Measurements from ENCODE around the gene ZNF574. TPM values are rescaled to one million over a fixed set of nuclear protein-coding genes. Genes with fewer than 3 reads are reported as not detected.

Gene ZNF574
- total RNA-seq, 1 donor from 2014 or later: 26.5 TPM

DNA sequence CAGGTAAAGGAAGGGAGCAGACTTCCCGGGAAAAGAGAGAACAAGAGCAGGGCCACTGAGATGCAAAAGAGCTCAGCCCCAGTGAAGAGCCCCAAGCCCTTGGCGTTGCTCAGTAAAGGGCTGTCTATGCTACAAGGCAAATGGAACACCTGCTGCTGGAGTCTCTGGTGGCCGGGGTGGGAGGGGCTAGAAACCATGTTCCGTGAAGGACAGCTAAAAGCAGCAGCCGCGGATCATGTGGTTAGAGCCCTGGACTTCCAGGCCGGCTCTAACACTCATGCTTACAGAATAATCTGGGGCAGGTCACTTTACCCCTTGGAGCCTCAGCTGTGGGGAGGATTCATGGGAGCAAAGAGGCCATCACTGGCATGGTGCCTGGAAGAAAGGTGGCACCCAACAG lies 38.4 kb downstream of the ZNF574 start:
- intact Hi-C loops (cut with DNase I): no loop called here
- H3K27me3 ChIP-seq: no peaks in the 10 kb centered on the region
- no peak for TF ChIP-seq POLR2AphosphoS5 (IDR thresholded peaks at IDR 0.05; ENCODE audit: insufficient read depth in 1 of 2, low read depth in 1 of 2)
- TF ChIP-seq, protein P1, sequence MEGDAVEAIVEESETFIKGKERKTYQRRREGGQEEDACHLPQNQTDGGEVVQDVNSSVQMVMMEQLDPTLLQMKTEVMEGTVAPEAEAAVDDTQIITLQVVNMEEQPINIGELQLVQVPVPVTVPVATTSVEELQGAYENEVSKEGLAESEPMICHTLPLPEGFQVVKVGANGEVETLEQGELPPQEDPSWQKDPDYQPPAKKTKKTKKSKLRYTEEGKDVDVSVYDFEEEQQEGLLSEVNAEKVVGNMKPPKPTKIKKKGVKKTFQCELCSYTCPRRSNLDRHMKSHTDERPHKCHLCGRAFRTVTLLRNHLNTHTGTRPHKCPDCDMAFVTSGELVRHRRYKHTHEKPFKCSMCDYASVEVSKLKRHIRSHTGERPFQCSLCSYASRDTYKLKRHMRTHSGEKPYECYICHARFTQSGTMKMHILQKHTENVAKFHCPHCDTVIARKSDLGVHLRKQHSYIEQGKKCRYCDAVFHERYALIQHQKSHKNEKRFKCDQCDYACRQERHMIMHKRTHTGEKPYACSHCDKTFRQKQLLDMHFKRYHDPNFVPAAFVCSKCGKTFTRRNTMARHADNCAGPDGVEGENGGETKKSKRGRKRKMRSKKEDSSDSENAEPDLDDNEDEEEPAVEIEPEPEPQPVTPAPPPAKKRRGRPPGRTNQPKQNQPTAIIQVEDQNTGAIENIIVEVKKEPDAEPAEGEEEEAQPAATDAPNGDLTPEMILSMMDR (IDR thresholded peaks at IDR 0.05): no peak
- no peak for TF ChIP-seq POLR2A (IDR thresholded peaks at IDR 0.05)
- H3K4me3 ChIP-seq: no peak overlapping the region
- no peaks in the 10 kb centered on the region for H3K9me3 ChIP-seq
- no peak overlapping the region for H3K27ac ChIP-seq
- DNase-seq (ENCODE audit: extremely low spot score in 2 of 2): no peak
- H3K36me3 ChIP-seq: no peaks in the 10 kb centered on the region
- peaks cover 5% of the 10 kb centered on the region for H3K4me1 ChIP-seq

DNA sequence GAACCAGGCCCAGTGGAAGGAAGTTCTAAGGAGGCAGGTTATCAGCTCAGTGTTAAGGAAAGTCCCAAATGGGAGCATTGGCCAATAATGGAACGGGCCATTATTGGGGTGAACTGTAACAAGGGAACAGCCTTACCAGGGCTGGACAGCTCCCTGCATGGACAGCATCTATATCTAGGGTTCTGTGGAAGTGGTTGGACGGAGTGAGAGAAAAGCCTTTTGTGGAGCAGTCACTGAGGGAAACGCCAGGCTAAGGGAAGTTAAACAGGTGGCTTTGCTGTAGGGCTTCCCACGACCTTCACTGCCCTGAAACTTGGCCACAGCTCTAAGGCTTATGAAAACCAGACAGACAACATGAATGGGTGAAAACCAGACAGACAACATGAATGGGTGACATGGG lies 39.3 kb downstream of the ZNF574 start:
- no peak for DNase-seq (ENCODE audit: extremely low spot score in 2 of 2)
- no peaks in the 10 kb centered on the region for H3K36me3 ChIP-seq
- H3K27ac ChIP-seq: no peak overlapping the region
- intact Hi-C loops (cut with DNase I): no loop called here
- peaks cover 5% of the 10 kb centered on the region for H3K4me1 ChIP-seq
- no peaks in the 10 kb centered on the region for H3K9me3 ChIP-seq
- no peak overlapping the region for H3K4me3 ChIP-seq
- H3K27me3 ChIP-seq: no peaks in the 10 kb centered on the region
- no peak for TF ChIP-seq POLR2A (IDR thresholded peaks at IDR 0.05)
- TF ChIP-seq, protein P1 (IDR thresholded peaks at IDR 0.05): no peak
- TF ChIP-seq POLR2AphosphoS5 (IDR thresholded peaks at IDR 0.05; ENCODE audit: insufficient read depth in 1 of 2, low read depth in 1 of 2): no peak

DNA sequence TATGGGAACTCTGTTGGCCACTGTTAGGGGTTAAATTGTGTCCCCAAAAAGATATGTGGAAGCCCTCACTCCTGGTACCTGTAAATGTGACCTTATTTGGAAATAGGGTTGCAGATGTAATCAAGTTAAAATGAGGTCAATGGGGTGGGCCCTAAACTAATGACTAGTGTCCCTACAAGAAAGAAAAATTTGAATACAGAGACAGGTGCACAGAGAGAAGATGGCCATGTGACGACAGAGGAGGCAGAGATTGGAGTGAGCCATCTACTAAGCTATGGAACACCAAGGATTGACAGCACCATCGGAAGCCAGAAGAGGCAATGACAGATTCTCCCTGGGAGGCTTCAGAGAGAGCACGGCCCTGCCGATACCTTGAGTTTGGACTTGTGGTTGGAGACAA lies 39.7 kb downstream of the ZNF574 start:
- no peak overlapping the region for H3K4me3 ChIP-seq
- no peaks in the 10 kb centered on the region for H3K36me3 ChIP-seq
- peaks cover 5% of the 10 kb centered on the region for H3K4me1 ChIP-seq
- H3K9me3 ChIP-seq: no peaks in the 10 kb centered on the region
- no peaks in the 10 kb centered on the region for H3K27me3 ChIP-seq
- H3K27ac ChIP-seq: no peak overlapping the region
- DNase-seq (ENCODE audit: extremely low spot score in 2 of 2): no peak
- intact Hi-C loops (cut with DNase I): no loop called here
- TF ChIP-seq POLR2AphosphoS5 (IDR thresholded peaks at IDR 0.05; ENCODE audit: insufficient read depth in 1 of 2, low read depth in 1 of 2): no peak

DNA sequence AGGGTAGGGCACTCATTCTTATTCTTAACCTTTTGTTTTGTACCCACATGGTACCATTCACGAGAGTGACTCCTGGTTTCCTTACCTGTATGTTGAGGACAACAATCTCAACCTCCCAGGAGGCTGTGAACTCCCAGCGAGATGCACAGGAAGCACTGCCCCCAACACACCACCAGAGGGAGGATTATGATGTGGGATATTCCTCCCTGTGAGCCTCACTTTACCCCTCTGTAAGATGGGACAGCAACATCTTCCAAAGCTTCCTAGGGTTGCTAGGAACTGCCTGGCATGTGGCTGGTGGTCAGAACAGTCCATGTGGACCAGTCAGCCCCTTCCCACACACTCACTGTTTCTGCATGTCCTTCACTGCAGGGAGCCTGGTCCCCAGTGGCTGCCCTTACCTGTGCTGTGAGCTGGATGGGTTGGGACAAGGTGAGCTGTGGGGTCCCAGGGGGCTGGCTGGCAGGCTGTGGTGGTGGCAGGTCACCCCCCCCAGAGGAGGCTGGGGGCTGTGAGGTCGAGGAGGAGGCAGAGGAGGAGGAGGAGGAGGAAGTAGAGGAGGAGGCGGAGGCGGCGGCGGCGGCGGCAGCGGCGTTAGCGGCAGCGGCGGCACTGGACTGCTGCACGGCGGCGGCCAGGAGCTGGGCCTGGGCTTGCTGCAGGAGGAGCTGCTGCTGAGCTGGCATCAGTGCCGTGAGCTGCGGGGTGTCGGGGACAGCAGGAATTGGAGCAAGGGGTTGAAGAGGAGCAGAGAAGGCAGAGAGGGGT lies 40.5 kb downstream of the ZNF574 start:
- Histone ChIP-seq H3K4me3 (no peak overlapping the region), H3K27ac (no peak overlapping the region), H3K27me3 (no peaks in the 10 kb centered on the region), H3K4me1 (peaks cover 5% of the 10 kb centered on the region), H3K36me3 (no peaks in the 10 kb centered on the region), H3K9me3 (no peaks in the 10 kb centered on the region)
- intact Hi-C loops (cut with DNase I): no loop called here
- TF ChIP-seq, protein P1 (IDR thresholded peaks at IDR 0.05): no peak
- no peak for TF ChIP-seq POLR2A (IDR thresholded peaks at IDR 0.05)
- TF ChIP-seq POLR2AphosphoS5 (IDR thresholded peaks at IDR 0.05; ENCODE audit: insufficient read depth in 1 of 2, low read depth in 1 of 2): no peak
- no peak for DNase-seq (ENCODE audit: extremely low spot score in 2 of 2)

DNA sequence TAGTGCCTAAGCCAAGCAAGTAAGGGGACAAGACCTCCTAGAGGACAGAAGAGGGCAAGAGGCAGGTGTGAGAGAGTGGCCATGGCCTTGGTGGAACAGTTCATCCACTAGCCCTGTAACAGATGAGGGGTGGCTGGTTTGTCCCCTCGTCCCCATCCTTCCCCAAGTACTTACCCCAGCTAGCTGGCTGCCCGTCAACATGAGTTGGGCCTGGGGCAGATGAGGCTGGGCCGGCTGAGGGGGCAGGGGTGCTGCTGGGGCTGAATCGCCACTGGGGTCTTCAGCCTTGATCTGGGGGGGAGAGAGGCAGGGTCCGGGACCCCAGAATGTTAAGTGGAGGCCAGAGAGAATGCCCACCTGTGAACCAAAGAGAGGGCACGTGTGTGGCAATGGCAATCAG lies 41.1 kb downstream of the ZNF574 start:
- no peak for DNase-seq (ENCODE audit: extremely low spot score in 2 of 2)
- Histone ChIP-seq H3K36me3 (no peaks in the 10 kb centered on the region), H3K9me3 (no peaks in the 10 kb centered on the region), H3K27ac (no peak overlapping the region), H3K4me1 (peaks cover 11% of the 10 kb centered on the region), H3K27me3 (no peaks in the 10 kb centered on the region), H3K4me3 (no peak overlapping the region)
- no peak for TF ChIP-seq POLR2A (IDR thresholded peaks at IDR 0.05)
- no peak for TF ChIP-seq POLR2AphosphoS5 (IDR thresholded peaks at IDR 0.05; ENCODE audit: insufficient read depth in 1 of 2, low read depth in 1 of 2)
- TF ChIP-seq, protein P1 (IDR thresholded peaks at IDR 0.05): no peak
- intact Hi-C loops (cut with DNase I): no loop called here
